Left lobe of liver (tissue), 2 donors: Measurements from ENCODE around the gene BNIP5. TPM values are rescaled to one million over a fixed set of nuclear protein-coding genes. Genes with fewer than 3 reads are reported as not detected.
A peak's percentile ranks its signal among the peaks of the same experiment; 100 is the strongest.

Experiments used
- ATAC-seq: fragments of 200-7000 bp; cut with Tn5 transposase; one replicate; pipeline ENCODE4 v1.9.1; 2020; ENCODE audit warnings: mild to moderate bottlenecking, moderate library complexity
- DNase-seq: peaks from one replicate; pipeline ENCODE4 v3.0.0-alpha.2; 2020; ENCODE audit warnings: low spot score
- total RNA-seq: library from RNA; stranded (reverse); gene quantifications from one replicate; pipeline ENCODE4 v1.2.1, GENCODE V29; 2021
- donor health status: DM: no; HTN: no; CAD: no; lungs with moderate emphysema.
- donor health status: DM: no; HTN: yes; CAD: no.

Gene BNIP5
- total RNA-seq, 1 donor from 2014 or later: not detected

GRCh38 chr6:36269834-36270705 is 66.6 kb downstream of the BNIP5 start, which contains the start of gene PNPLA1:
TSS of gene PNPLA1 (plus strand) at chr6:36270060. CDS start at chr6:36270460, 400 bp downstream.
- peak; percentile 28 for ATAC-seq
- no peak for DNase-seq

- no peak for ATAC-seq
- DNase-seq: no peak
Measured at GRCh38 chr6:36268478-36269275, 68.0 kb downstream of the BNIP5 start.

- ATAC-seq (no peak), DNase-seq (no peak)
Measured at GRCh38 chr6:36267731-36268477, 68.8 kb downstream of the BNIP5 start.

GRCh38 chr6:36266913-36267644 is 69.6 kb downstream of the BNIP5 start:
- DNase-seq: no peak

More at GRCh38 chr6:36266913-36267644, 69.6 kb downstream of the BNIP5 start:
- no peak for ATAC-seq

Other genes starting within 250 kb of the BNIP5 start
- gene MAPK13, start 206.4 kb downstream of the BNIP5 start, total RNA-seq: 1.9 TPM
- gene BRPF3, start 140.1 kb downstream of the BNIP5 start, total RNA-seq: 18.4 TPM
- gene PNPLA1, start 66.8 kb downstream of the BNIP5 start, total RNA-seq: not detected
- gene ETV7, start 50.8 kb upstream of the BNIP5 start, total RNA-seq: 0.13 TPM
- gene PXT1, start 106.0 kb upstream of the BNIP5 start, total RNA-seq: 0.10 TPM
- gene KCTD20, start 106.1 kb upstream of the BNIP5 start, total RNA-seq: 28.5 TPM
- gene STK38, start 210.6 kb upstream of the BNIP5 start, total RNA-seq: 13.5 TPM